Pancreas (tissue), 10 donors: ENCODE measurements around the gene CASP4. TPM values are rescaled to one million over a fixed set of nuclear protein-coding genes. Genes with fewer than 3 reads are reported as not detected.
A peak's percentile ranks its signal among the peaks of the same experiment; 100 is the strongest.

Experiments
- ATAC-seq, 4 donors: fragments of 200-7000 bp; cut with Tn5 transposase; one replicate each; pipeline versions ENCODE4 v1.8.0 to v1.9.1; 2020; ENCODE audit warnings: mild to moderate bottlenecking in 4 of 4, moderate library complexity in 4 of 4
- DNase-seq, 6 donors: peaks; one replicate each; pipeline ENCODE4 v3.0.0-alpha.2; 2020
- FAIRE-seq: peaks from 2 replicates; lab custom pipeline; 2012; peaks lifted over from hg19 to GRCh38; lab: Jason Lieb, UNC
- H3K27ac ChIP-seq, 4 donors: fragments of 200-600 bp; sonication (generic); 1 replicate in 3 of 4; 2 replicates in 1 of 4; pipeline versions ENCODE4 v1.5.0 to v1.8.0; 2020
- H3K27me3 ChIP-seq, 4 donors: fragments of 200-600 bp; one replicate each; pipeline ENCODE4 v1.8.0; 2021
- H3K36me3 ChIP-seq, 3 donors: fragments of 200-600 bp; sonication (generic) in 1 of 3; one replicate each; pipeline versions ENCODE4 v1.5.0 to v1.8.0; 2020 to 2021
- H3K4me1 ChIP-seq, 3 donors: fragments of 200-600 bp; one replicate each; pipeline ENCODE4 v1.8.0; 2021
- H3K4me3 ChIP-seq, 4 donors: fragments of 200-600 bp; sonication (generic) in 2 of 4; one replicate each; pipeline versions ENCODE4 v1.5.0 to v1.8.0; 2020 to 2021
- H3K9me3 ChIP-seq, 4 donors: fragments of 200-600 bp; one replicate each; pipeline ENCODE4 v1.8.0; 2021
- WGBS, 2 donors: extraction: QIAGEN DNeasy Blood & Tissue Kit; methylation state at CpG; one replicate each; pipeline ENCODE4 v1.1.7; 2013; 5-methylcytosine and 5-hydroxymethylcytosine counted together
- intact Hi-C, 3 donors: fragments of 100-400 bp; cut with DNase I; formaldehyde crosslinking; loops; one replicate each; pipeline versions ENCODE4 v1.11.1 to v1.14.2; 2022
- polyA plus RNA-seq, 2 donors: library from polyadenylated mRNA; stranded (reverse); fragments of 200-250 nt; gene quantifications; one replicate each; pipeline ENCODE4 v1.2.3, GENCODE V29; 2013
- total RNA-seq, 6 donors: library from RNA; stranded (reverse); fragmentation: NEBNext Ultra II Directional in 4 of 6; extraction: Animal tissue kit (Norgen Biotek cat#: 25700) in 4 of 6; gene quantifications; one replicate each; pipeline versions ENCODE4 v1.2.1 to v1.2.4, GENCODE V29; 2021 to 2023
- TF ChIP-seq, protein P1 (sequence below), 4 donors: fragments of 200-600 bp; sonication (generic) in 3 of 4; IDR thresholded peaks; one replicate each; pipeline versions ENCODE4 v1.5.0 to v1.8.0; 2021; ENCODE audit warnings: antibody characterized with exemption in 4 of 4
- donor health status: healthy with polysubstance abuse.
- donor health status: DM: no; HTN: no; CAD: no; lungs with moderate emphysema.
- donor health status: DM: no; HTN: no; CAD: no.
- donor health status: control.
- donor health status: control.
- donor health status: Bipolar disorder and iron deficiency.
- donor health status: DM: yes; HTN: yes; CAD: no.
- donor health status: DM: no; HTN: no; CAD: no.
- donor health status: DM: no; HTN: no; CAD: no.
- donor health status: DM: yes; HTN: yes; CAD: no.

Gene CASP4
- total and polyA plus RNA-seq, 8 donors = 29.7 to 60.8 (median 42.6) TPM

DNA sequence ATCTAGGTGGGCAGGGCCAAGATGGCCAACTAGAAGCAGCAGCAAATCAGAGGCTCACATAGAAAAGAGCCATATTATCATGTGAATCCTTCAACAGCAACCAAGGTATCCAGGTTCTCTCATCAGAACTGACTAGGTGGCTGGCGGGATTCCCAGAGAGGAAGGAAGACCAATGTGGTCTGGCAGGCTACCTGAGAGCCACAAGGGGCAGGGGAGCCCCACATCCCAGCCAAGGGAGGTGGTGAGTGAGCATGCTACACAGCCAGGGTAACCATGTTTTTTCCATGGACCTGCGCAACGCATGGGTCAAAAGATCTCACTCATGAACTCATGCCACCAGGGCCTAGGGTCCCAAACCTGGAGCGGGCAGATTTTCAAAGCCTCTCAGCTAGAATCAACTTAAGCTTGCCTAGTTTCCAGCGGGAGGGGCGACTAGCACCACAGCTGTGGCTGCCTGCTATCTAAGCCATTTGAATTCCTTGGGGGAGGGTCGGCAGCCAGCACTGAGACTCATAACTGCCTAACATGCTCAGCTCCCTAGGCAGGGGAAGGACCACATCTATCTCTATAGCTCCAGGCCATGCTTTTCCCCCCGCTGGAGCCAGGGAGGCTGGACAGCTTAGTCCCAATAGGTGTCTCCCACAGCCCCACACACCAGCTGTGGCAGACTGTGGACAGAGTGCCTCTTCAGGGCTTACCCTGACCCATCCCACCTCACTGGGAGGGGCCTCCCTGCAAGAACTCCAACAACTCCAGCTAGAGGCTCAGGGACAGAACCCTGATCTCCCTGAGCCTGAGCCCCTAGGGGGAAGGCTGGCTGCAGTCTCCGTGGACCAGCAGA lies 41.4 kb downstream of the CASP4 start:
- ATAC-seq = no peak
- Histone ChIP-seq H3K27ac (no peak overlapping the region), H3K4me3 (no peak overlapping the region), H3K4me1 (no peaks in the 10 kb centered on the region), H3K27me3 (no peaks in the 10 kb centered on the region), H3K9me3 (no peaks in the 10 kb centered on the region), H3K36me3 (no peaks in the 10 kb centered on the region)
- peak in 2 of 6 donors; percentile 14 to 28 for DNase-seq
- WGBS, 2 donors = 71 to 79% methylated on average over 9 of the region's 9 CpGs
- TF ChIP-seq, protein P1, sequence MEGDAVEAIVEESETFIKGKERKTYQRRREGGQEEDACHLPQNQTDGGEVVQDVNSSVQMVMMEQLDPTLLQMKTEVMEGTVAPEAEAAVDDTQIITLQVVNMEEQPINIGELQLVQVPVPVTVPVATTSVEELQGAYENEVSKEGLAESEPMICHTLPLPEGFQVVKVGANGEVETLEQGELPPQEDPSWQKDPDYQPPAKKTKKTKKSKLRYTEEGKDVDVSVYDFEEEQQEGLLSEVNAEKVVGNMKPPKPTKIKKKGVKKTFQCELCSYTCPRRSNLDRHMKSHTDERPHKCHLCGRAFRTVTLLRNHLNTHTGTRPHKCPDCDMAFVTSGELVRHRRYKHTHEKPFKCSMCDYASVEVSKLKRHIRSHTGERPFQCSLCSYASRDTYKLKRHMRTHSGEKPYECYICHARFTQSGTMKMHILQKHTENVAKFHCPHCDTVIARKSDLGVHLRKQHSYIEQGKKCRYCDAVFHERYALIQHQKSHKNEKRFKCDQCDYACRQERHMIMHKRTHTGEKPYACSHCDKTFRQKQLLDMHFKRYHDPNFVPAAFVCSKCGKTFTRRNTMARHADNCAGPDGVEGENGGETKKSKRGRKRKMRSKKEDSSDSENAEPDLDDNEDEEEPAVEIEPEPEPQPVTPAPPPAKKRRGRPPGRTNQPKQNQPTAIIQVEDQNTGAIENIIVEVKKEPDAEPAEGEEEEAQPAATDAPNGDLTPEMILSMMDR (IDR thresholded peaks at IDR 0.05) = no peak
- intact Hi-C loops = no loop called here
- no peak for FAIRE-seq

GRCh38 chr11:104925850-104926249 lies 42.5 kb downstream of the CASP4 start:
- 82 to 87% methylated on average over 6 of the region's 6 CpGs for WGBS, 2 donors
- no peak for ATAC-seq
- H3K27me3 ChIP-seq = no peaks in the 10 kb centered on the region
- no peaks in the 10 kb centered on the region for H3K4me1 ChIP-seq
- no peaks in the 10 kb centered on the region for H3K36me3 ChIP-seq
- no peak for FAIRE-seq
- H3K27ac ChIP-seq = no peak overlapping the region
- TF ChIP-seq, protein P1 (IDR thresholded peaks at IDR 0.05) = no peak
- intact Hi-C loops = no loop called here
- no peaks in the 10 kb centered on the region for H3K9me3 ChIP-seq
- H3K4me3 ChIP-seq = no peak overlapping the region
- peak in 1 of 6 donors; percentile 3 for DNase-seq

DNA sequence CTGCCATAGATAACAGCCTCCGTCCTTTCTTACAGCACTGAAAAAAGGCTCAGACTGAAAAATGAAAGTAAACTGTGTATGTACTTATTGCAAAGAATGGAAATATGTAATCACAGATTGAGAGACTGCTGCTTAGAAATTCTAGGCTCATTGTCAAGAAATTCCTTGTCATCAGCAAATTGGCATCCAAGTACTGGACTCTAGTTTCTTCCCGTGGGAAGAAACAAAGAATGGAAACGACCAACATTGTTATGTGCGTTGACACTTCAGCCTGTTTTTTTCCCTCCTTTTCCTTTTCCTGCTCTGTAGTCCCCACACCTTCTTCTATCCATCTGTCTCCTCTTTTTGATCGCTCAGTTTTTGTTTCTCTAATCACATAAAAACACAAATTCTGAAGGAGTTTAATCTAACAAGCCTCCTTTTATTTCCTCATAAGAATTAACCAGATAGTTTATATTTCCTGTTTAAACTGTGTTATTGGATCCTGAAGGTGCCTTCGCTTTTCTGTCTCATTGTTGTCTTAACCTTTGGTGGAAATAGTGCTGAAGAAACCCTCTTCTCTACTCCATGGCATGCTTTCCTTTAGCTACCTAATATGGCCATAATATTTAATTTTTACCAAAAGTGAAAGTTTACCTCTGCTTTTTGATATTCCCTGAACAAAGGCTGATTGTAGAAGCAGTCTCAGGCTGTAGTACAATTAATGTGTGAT lies 50.1 kb downstream of the CASP4 start:
- WGBS, 2 donors = 13 to 27% methylated on average over 6 of the region's 6 CpGs

GRCh38 chr11:104917271-104918112 lies 50.9 kb downstream of the CASP4 start:
- DNase-seq (no peak), ATAC-seq (peak; percentile 53 to 69 (median 60)), FAIRE-seq (no peak)
- TF ChIP-seq, protein P1 (IDR thresholded peaks at IDR 0.05) = no peak
- H3K9me3 ChIP-seq = no peaks in the 10 kb centered on the region
- H3K4me3 ChIP-seq = peak overlapping the region in 3 of 4 donors; percentile 3 to 33 (median 27)
- H3K36me3 ChIP-seq = no peaks in the 10 kb centered on the region
- intact Hi-C loops = no loop called here
- WGBS, 2 donors = 23 to 45% methylated on average over 3 to 4 of the region's 4 CpGs
- H3K4me1 ChIP-seq = peaks cover 0 to 9% (median 0%) of the 10 kb centered on the region in 3 donors
- no peaks in the 10 kb centered on the region for H3K27me3 ChIP-seq
- H3K27ac ChIP-seq = peak overlapping the region in 3 of 4 donors; percentile 13 to 70 (median 53)

More for the DNA sequence above, 50.1 kb downstream of the CASP4 start:
- DNase-seq (no peak), FAIRE-seq (no peak), ATAC-seq (peak; percentile 58 to 92 (median 80))
- peak overlapping the region in 3 of 4 donors; percentile 13 to 70 (median 53) for H3K27ac ChIP-seq
- H3K36me3 ChIP-seq = no peaks in the 10 kb centered on the region
- no peaks in the 10 kb centered on the region for H3K9me3 ChIP-seq
- H3K27me3 ChIP-seq = no peaks in the 10 kb centered on the region
- TF ChIP-seq, protein P1 (IDR thresholded peaks at IDR 0.05) = no peak
- peaks cover 0 to 9% (median 0%) of the 10 kb centered on the region in 3 donors for H3K4me1 ChIP-seq
- peak overlapping the region in 3 of 4 donors; percentile 3 to 33 (median 27) for H3K4me3 ChIP-seq
- intact Hi-C loops = no loop called here
